NCI-H226 (cell line): ENCODE data around the gene IGFBP1.
A peak's percentile ranks its signal among the peaks of the same experiment; 100 is the strongest.

ENCODE experiments used
- DNase-seq: peaks from one replicate; pipeline ENCODE4 v3.0.0-alpha.2; 2015

Gene IGFBP1

GRCh38 chr7:45881759-45882464 lies 6.4 kb upstream of the IGFBP1 start:
- DNase-seq, result peak; percentile 53

- no peak for DNase-seq
Observed at GRCh38 chr7:45882465-45882810, 5.8 kb upstream of the IGFBP1 start.

- DNase-seq, result no peak
Observed at GRCh38 chr7:45884136-45884535, 4.2 kb upstream of the IGFBP1 start.

GRCh38 chr7:45885264-45885882 lies 2.9 kb upstream of the IGFBP1 start:
- peak; percentile 87 for DNase-seq

GRCh38 chr7:45886931-45887667 lies 1.2 kb upstream of the IGFBP1 start:
- DNase-seq, result no peak

- no peak for DNase-seq
Observed at GRCh38 chr7:45888993-45889366, 692 bp downstream of the IGFBP1 start.

GRCh38 chr7:45889367-45890067 lies 1.2 kb downstream of the IGFBP1 start:
- no peak for DNase-seq

GRCh38 chr7:45890125-45890901 lies 2.0 kb downstream of the IGFBP1 start:
- no peak for DNase-seq

- peak; percentile 22 for DNase-seq
Observed at GRCh38 chr7:45890902-45891461, 2.7 kb downstream of the IGFBP1 start.

GRCh38 chr7:45891462-45892402 lies 3.4 kb downstream of the IGFBP1 start:
- no peak for DNase-seq

GRCh38 chr7:45892407-45893035 lies 4.2 kb downstream of the IGFBP1 start:
- no peak for DNase-seq

GRCh38 chr7:45893374-45893995 lies 5.2 kb downstream of the IGFBP1 start:
- no peak for DNase-seq

- no peak for DNase-seq
Observed at GRCh38 chr7:45893996-45894664, 5.8 kb downstream of the IGFBP1 start.

- no peak for DNase-seq
Observed at GRCh38 chr7:45894665-45895062, 6.4 kb downstream of the IGFBP1 start.

- peak; percentile 92 for DNase-seq
Observed at GRCh38 chr7:45897042-45897690, 8.9 kb downstream of the IGFBP1 start.

- peak; percentile 75 for DNase-seq
Observed at GRCh38 chr7:45898222-45898621, 9.9 kb downstream of the IGFBP1 start.

GRCh38 chr7:45901566-45901965 lies 13.3 kb downstream of the IGFBP1 start:
- no peak for DNase-seq

- no peak for DNase-seq
Observed at GRCh38 chr7:45902820-45903219, 14.5 kb downstream of the IGFBP1 start.

GRCh38 chr7:45909561-45909960 lies 21.3 kb downstream of the IGFBP1 start:
- DNase-seq, result no peak
